ENCODE data around the gene ADCY5.

ADCY5 gene

GRCh38 chr3:123350971-123351370, 97.9 kb downstream of the ADCY5 start:
- TF ChIP-seq, protein P1, sequence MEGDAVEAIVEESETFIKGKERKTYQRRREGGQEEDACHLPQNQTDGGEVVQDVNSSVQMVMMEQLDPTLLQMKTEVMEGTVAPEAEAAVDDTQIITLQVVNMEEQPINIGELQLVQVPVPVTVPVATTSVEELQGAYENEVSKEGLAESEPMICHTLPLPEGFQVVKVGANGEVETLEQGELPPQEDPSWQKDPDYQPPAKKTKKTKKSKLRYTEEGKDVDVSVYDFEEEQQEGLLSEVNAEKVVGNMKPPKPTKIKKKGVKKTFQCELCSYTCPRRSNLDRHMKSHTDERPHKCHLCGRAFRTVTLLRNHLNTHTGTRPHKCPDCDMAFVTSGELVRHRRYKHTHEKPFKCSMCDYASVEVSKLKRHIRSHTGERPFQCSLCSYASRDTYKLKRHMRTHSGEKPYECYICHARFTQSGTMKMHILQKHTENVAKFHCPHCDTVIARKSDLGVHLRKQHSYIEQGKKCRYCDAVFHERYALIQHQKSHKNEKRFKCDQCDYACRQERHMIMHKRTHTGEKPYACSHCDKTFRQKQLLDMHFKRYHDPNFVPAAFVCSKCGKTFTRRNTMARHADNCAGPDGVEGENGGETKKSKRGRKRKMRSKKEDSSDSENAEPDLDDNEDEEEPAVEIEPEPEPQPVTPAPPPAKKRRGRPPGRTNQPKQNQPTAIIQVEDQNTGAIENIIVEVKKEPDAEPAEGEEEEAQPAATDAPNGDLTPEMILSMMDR (IDR thresholded peaks at IDR 0.05): no peak

GRCh38 chr3:123349566-123350435, 99.1 kb downstream of the ADCY5 start:
- TF ChIP-seq, protein P1 (IDR thresholded peaks at IDR 0.05): no peak

DNA sequence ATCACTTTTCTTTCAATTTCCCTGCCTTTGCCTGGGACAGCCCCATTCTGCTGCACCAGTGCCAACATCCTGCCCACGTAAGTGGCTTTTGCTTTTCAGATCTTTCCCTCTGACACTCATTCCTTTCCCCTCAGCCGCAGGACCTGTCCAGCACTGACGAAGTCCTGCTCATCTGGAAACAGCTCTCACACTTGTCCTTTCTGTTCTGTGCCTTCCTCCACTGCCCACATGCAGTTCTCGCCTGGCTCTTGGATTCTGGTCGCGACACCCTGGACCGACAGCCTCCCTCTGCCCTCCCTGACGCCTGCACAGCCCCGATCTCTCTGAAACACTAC, 99.7 kb downstream of the ADCY5 start:
- TF ChIP-seq, protein P1 (IDR thresholded peaks at IDR 0.05): no peak

- TF ChIP-seq, protein P1 (IDR thresholded peaks at IDR 0.05): no peak
These were observed 100.3 kb downstream of the ADCY5 start for GRCh38 chr3:123348471-123349200.

GRCh38 chr3:123347691-123348264, 101.1 kb downstream of the ADCY5 start:
- TF ChIP-seq, protein P1 (IDR thresholded peaks at IDR 0.05): no peak

DNA sequence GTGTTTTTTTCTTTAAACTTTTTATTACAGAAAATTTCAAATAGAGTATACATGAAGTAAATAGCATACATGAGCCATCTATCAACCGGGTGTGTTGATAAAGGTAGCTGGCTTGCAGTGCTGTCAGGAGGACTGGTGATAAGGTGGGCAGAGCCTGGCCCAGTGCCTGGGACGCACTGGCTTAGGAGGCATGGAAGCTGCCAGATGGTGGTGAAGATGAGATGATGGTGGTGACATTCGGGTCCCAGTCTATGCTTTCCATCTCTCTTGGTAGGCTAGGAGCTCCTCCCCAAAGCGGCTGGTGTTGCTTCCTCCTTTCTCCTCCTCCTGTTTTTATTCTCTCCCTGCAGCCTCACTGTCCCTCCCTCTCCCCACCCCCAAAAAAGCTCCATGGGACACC, 101.7 kb downstream of the ADCY5 start:
- TF ChIP-seq, protein P1 (IDR thresholded peaks at IDR 0.05): no peak

- TF ChIP-seq, protein P1 (IDR thresholded peaks at IDR 0.05): no peak
These were observed 102.9 kb downstream of the ADCY5 start for GRCh38 chr3:123346021-123346420.
